ENCODE data around the gene NDST1. TPM values are rescaled to one million over a fixed set of nuclear protein-coding genes. Genes with fewer than 3 reads are reported as not detected.

Gene NDST1
- total RNA-seq, 1 experiment from 2014 or later: 33.1 TPM

DNA sequence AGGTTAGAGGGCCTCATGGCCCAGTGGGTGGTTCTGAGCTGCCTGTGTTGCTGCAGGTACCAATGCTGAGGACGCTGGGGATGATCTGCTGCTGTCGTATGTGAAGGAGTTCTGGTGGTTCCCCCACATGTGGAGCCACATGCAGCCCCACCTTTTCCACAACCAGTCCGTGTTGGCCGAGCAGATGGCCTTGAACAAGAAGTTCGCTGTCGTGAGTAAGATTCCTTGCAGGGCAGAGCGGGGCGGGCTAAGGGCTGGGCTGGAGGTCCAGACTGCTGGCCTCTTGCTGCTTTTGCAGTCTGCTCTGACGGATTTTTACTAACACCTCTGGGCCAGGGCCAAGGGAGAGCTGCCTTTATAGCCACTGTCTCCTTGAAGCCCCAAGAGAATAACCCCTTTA, 26.9 kb downstream of the NDST1 start:
- H3K9ac ChIP-seq (ENCODE audit: low read length): no peak overlapping the region
- H4K20me1 ChIP-seq (ENCODE audit: insufficient read depth): no peaks in the 10 kb centered on the region
- CTCF ChIA-PET: no interaction called here

More for the DNA sequence above, 26.9 kb downstream of the NDST1 start:
- intact Hi-C loops (cut with micrococcal nuclease): no loop called here
- BruUV-seq (replicated peaks): no TSS peak
- Histone ChIP-seq H3K4me2 (ENCODE audit: low read length) (no peak overlapping the region), H3K27me3 (ENCODE audit: insufficient read depth, low read length) (no peaks in the 10 kb centered on the region), H3K9me3 (ENCODE audit: control insufficient read depth in 1 of 2, insufficient read depth in 1 of 2, low read depth in 1 of 2, low read length in 2 of 2) (no peaks in the 10 kb centered on the region), H3K36me3 (ENCODE audit: control insufficient read depth in 1 of 2, insufficient read depth in 2 of 2, low read length in 2 of 2) (peaks cover 5 to 15% of the 10 kb centered on the region in 2 experiments; a peak in 2 of 4 replicates), H3K4me3 (replicated peaks in 1 of 2; ENCODE audit: low read depth in 1 of 2, low read length in 2 of 2) (no peak overlapping the region), H3K9me2 (ENCODE audit: insufficient read depth) (no peaks in the 10 kb centered on the region), H3K79me2 (ENCODE audit: insufficient read depth, low read length) (no peaks in the 10 kb centered on the region), H3K4me1 (ENCODE audit: control insufficient read depth in 1 of 2, insufficient read depth in 2 of 2, low read length in 2 of 2) (no peaks in the 10 kb centered on the region), H2AFZ (ENCODE audit: low read depth, low read length, poor library complexity, severe bottlenecking) (no peak overlapping the region), H3K27ac (ENCODE audit: low read depth, low read length) (no peak overlapping the region)
- ChIA-PET RAD21 (ENCODE audit: low non-redundant PET in 1 of 2, low total read pairs in 2 of 2, uncharacterized antibody in 2 of 2, unreplicated experiment in 2 of 2) (no interaction called here), POLR2A (no interaction called here)
- TF ChIP-seq, protein P1, sequence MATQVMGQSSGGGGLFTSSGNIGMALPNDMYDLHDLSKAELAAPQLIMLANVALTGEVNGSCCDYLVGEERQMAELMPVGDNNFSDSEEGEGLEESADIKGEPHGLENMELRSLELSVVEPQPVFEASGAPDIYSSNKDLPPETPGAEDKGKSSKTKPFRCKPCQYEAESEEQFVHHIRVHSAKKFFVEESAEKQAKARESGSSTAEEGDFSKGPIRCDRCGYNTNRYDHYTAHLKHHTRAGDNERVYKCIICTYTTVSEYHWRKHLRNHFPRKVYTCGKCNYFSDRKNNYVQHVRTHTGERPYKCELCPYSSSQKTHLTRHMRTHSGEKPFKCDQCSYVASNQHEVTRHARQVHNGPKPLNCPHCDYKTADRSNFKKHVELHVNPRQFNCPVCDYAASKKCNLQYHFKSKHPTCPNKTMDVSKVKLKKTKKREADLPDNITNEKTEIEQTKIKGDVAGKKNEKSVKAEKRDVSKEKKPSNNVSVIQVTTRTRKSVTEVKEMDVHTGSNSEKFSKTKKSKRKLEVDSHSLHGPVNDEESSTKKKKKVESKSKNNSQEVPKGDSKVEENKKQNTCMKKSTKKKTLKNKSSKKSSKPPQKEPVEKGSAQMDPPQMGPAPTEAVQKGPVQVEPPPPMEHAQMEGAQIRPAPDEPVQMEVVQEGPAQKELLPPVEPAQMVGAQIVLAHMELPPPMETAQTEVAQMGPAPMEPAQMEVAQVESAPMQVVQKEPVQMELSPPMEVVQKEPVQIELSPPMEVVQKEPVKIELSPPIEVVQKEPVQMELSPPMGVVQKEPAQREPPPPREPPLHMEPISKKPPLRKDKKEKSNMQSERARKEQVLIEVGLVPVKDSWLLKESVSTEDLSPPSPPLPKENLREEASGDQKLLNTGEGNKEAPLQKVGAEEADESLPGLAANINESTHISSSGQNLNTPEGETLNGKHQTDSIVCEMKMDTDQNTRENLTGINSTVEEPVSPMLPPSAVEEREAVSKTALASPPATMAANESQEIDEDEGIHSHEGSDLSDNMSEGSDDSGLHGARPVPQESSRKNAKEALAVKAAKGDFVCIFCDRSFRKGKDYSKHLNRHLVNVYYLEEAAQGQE (IDR thresholded peaks at IDR 0.05; ENCODE audit: low read depth): no peak
- no peak for TF ChIP-seq POLR2A (IDR thresholded peaks at IDR 0.05; ENCODE audit: borderline replicate concordance, extremely low read depth, insufficient read depth, insufficient read length)
- no peak for TF ChIP-seq EZH2 (IDR thresholded peaks at IDR 0.05)
- TF ChIP-seq CEBPB (IDR thresholded peaks at IDR 0.05; ENCODE audit: low read depth): no peak
- TF ChIP-seq FOSL1 (IDR thresholded peaks at IDR 0.05; ENCODE audit: low read depth): no peak
- no peak for TF ChIP-seq ZNF274 (IDR thresholded peaks at IDR 0.05; ENCODE audit: low read depth, low read length)
- TF ChIP-seq RAD21 (IDR thresholded peaks at IDR 0.05; ENCODE audit: low read depth): no peak
- no peak for TF ChIP-seq CBX3 (IDR thresholded peaks at IDR 0.05; ENCODE audit: low read depth)
- TF ChIP-seq, protein P2, sequence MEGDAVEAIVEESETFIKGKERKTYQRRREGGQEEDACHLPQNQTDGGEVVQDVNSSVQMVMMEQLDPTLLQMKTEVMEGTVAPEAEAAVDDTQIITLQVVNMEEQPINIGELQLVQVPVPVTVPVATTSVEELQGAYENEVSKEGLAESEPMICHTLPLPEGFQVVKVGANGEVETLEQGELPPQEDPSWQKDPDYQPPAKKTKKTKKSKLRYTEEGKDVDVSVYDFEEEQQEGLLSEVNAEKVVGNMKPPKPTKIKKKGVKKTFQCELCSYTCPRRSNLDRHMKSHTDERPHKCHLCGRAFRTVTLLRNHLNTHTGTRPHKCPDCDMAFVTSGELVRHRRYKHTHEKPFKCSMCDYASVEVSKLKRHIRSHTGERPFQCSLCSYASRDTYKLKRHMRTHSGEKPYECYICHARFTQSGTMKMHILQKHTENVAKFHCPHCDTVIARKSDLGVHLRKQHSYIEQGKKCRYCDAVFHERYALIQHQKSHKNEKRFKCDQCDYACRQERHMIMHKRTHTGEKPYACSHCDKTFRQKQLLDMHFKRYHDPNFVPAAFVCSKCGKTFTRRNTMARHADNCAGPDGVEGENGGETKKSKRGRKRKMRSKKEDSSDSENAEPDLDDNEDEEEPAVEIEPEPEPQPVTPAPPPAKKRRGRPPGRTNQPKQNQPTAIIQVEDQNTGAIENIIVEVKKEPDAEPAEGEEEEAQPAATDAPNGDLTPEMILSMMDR (IDR thresholded peaks at IDR 0.05 in 2 of 3, conservative IDR thresholded peaks at IDR 0.05 in 1 of 3; ENCODE audit: borderline replicate concordance in 1 of 3, insufficient read depth in 1 of 3, low read depth in 2 of 3, low read length in 2 of 3): no peak
- no peak for TF ChIP-seq ZFX (IDR thresholded peaks at IDR 0.05)
- TF ChIP-seq, protein P3, sequence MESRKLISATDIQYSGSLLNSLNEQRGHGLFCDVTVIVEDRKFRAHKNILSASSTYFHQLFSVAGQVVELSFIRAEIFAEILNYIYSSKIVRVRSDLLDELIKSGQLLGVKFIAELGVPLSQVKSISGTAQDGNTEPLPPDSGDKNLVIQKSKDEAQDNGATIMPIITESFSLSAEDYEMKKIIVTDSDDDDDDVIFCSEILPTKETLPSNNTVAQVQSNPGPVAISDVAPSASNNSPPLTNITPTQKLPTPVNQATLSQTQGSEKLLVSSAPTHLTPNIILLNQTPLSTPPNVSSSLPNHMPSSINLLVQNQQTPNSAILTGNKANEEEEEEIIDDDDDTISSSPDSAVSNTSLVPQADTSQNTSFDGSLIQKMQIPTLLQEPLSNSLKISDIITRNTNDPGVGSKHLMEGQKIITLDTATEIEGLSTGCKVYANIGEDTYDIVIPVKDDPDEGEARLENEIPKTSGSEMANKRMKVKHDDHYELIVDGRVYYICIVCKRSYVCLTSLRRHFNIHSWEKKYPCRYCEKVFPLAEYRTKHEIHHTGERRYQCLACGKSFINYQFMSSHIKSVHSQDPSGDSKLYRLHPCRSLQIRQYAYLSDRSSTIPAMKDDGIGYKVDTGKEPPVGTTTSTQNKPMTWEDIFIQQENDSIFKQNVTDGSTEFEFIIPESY (IDR thresholded peaks at IDR 0.05; ENCODE audit: extremely low read depth, insufficient replicate concordance, low read length): no peak
- no peak for TF ChIP-seq EGR1 (IDR thresholded peaks at IDR 0.05; ENCODE audit: low read depth)
- TF ChIP-seq SIN3A (IDR thresholded peaks at IDR 0.05; ENCODE audit: low read depth): no peak
- TF ChIP-seq SRF (IDR thresholded peaks at IDR 0.05; ENCODE audit: low read depth): no peak
- no peak for TF ChIP-seq POLR2AphosphoS5 (IDR thresholded peaks at IDR 0.05; ENCODE audit: low read depth, low read length)
- TF ChIP-seq, protein P4, sequence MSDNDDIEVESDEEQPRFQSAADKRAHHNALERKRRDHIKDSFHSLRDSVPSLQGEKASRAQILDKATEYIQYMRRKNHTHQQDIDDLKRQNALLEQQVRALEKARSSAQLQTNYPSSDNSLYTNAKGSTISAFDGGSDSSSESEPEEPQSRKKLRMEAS (IDR thresholded peaks at IDR 0.05): no peak
- no peak for TF ChIP-seq SP1 (IDR thresholded peaks at IDR 0.05; ENCODE audit: low read depth)
- no peak for ATAC-seq
- no peak for DNase-seq (ENCODE audit: low read depth, low spot score)
